Limb (tissue), 2 donors: ENCODE results near the gene HOXA3.

Source experiments
- DNase-seq, 2 donors: peaks; one replicate each; pipeline ENCODE4 v3.0.0-alpha.2; 2016; ENCODE audit errors: extremely low spot score in 2 of 2

Gene HOXA3

DNA sequence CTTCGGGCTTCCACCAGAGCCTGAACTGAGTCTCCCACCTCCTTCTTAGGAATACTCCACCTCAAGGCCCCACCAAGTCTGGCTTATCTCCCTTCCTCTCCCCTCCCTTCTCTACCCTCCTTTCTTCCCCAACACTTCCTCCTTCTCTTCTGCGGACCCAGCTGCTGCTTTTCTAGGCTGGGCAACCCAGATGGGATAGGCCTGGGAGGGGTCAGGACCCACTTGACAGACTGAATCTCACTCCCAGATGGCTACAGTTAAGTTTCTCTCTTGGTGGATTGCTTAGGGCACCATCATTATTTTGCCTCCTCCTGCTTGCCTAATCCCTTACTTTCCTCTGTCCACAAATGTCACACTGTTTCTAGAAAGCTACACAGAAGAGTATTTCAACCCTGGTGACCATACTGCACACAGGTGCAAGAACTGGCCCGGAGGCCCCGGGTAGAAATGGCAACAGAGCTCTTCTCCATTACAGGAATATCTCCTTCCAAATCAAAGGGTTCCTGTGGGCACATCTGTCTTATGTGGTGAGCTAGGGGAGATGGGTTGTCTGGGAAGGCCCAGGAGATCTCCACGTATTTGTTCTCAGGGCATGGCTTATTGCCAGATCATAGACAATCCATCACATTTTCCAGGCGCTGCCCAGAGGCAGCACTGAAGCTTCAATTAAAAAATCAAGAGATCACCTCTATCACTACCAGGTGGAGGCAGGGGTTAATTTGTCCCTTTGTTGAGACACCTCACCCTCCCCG, 37.8 kb upstream of the HOXA3 start:
- peak in 1 of 2 donors; percentile 29 for DNase-seq

DNA sequence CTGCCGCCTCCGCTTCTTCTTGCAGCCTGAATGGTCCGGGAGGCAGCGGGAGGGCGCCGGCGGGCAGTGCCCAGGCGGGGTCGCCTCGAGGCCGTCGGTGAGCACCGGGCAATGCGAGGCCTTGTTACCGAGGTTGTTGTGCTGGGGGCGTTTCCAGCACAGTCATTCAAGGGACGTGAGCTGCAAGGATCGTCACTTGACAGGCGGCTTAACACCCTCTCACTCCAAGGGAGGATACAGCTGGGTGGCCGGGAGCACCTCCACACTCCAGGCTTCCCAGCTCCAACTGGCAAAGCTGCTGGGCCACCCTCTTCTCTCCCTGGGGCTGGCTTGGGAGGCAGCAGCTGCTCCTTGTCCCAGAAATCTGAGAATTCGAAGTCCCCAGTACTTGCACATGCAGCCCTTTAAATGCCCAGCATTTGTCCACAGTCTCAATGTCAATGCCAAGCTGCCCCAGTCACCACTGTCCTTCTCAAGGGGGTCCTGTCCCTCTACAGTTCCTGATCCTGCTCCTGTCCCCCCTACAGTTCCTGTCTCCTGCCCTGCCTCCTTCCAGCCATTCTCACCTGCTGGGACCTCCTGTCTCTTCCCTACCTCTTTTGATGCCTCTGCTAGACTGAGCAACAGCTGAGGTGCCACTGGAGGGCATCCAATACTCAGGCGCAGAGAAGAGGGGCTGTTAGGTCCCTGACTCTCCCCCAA, 37.1 kb upstream of the HOXA3 start:
- DNase-seq = peak in 1 of 2 donors; percentile 53

DNA sequence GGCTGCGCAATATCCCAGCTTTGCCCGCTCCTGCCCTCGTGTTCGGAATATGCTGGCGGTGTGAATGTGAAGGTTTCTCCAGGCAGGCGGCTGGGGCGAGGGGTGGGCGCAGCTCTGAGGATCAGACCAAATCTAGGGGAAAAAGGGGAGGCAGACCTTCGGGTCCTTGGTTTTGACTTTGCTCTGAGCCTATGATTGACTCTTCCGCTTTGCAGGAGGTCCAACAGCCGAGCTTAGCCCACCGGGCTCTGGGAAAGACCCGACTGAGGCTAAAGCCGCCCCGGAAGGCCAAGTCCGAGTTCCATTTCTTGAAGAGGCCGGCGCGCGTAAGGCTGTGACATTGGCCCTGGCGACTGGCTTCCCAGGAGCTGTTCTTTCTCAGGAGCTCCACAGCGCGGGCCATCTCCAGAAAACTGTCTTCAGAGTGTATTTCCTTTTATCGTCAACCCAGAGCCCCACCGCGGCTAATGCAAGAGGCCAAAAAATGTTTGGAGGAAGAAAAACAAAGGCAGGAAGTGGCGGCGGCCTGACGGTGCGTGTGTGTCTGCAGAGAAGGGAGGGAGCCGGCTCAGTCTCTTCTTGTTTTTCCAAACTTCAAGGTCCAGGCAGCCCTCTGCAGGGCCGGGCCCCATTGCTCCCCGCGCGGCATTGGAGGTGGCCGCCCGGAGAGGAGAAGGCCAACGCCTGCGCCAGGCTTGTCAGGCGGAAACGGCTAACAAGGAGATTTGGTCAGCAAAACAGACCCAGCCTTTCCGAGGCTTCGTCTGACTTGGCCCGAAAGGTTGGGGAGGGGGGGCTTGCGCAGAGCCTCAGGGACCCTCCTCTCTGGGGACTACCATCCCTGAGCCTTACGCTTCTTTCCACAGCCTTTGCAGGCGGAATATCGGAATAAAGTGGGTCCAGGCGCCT, 36.3 kb upstream of the HOXA3 start:
- DNase-seq = peak in 1 of 2 donors; percentile 67

DNA sequence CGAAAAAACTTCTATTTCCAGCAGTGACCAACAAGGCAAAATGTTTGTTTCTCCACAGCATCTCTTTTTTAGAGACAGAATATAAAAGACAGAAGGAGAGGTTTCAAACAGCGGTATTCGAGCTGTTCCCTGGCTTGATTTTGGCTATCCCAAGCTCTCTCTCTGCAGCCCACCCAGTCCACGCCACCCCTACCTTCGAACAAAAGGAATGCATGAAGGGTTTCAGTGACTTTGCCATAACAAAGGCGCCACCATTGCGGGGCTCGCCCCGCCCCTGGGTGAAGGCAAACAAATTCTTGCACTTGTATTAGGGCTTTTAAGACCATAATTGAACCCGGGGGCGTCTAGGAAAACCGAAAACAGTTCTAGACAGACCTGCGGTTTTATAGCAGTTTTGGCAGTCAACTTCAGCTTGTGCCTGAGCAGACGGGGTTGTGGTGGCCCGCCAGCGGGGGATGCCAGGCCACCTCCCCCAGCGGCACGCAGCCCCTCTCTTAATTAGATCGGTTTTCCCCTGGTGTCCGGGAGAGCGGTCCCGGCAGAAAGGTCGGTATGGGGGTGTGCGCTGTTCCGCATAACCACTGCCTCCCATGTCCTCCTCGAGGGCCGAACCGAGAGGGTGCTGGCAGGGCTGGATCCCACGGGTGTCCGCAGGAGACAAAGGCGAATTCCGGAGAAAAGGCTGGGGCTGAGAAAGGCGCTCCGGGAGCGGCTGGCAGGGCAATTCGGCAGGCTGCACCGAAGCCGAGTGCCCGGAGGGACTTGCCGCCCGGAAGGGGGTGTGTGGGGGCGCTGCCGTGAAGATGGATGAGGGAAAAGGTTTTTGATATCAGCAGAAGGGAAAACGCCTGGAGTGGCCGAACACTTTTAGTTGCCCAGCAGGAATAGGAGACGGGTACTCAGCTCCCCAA, 35.3 kb upstream of the HOXA3 start:
- peak in 1 of 2 donors; percentile 63 for DNase-seq

DNA sequence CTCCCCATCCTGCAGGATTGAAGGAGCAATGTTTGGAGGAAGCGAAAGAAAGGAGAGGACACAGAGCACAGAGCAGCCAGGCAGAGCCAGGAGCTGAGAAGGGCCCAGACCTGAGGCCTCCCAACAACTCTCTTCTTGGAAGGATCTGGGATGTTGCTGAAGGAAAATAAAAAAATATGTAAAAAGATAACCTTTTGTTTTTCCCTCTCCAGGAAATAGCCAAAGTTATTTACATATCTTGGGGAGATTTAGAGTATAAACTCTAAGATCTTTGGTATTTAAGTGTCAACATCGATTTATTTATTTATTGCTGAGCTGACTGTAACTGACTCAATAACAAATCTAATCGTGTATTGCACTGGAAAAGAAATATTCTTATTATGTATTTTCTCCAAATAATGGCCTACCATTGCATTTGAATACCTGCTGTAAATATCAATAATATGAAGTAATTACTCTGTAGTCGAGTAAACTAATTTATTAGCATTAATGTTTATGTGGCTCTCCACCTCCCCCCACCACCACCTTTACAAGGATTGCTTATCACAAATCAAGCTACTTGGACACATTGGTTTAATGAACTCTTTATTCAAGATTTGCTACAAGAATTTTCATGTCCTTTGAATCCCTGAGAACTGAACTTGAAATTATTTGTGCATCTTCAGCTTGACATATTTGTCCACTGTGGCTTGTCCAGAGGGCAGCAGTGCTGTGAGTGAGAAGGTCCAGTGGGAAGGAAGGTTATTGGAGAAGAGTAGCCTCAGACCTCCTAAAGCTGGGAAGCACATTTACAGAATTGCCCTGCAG, 34.5 kb upstream of the HOXA3 start:
- peak in 1 of 2 donors; percentile 36 for DNase-seq

DNA sequence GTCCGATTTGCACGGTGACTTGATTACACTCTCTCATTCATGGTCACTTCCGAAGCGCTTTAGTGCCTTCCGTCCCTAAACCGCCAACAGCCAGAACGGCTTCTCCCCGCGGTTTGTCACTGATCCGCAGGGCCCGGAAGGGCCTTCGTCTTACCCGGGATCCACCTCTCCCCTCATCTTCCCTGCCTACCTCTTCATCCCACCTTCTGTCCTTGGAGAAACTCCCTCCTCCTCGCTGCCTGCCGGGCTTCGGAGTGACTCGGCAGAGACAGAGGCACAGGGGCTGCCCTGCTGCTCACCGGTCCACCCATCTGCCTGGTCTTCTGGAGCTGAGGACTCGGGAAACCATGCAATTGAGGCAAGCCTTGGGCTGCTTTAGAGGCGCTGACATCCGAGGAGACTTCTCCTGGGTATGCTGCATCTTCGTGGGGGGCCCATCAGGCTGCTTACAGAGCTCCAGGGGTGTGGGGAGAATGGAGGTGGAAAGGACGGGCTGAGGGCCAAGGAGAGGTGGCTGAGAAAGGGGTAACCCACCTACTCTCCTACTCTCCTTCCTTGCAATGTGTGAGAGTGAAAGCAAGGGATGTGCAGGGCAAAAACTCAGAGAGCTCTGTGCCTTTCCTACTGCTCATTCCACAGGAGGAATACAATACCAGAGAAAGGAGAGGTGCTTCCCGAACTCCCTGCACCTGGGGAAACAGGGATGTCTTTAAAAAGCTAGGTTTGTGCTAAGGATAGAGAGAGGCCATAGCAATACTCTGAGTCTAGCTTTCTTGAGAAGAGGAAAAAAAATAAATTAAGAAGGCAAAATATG, 33.7 kb upstream of the HOXA3 start:
- peak in 1 of 2 donors; percentile 53 for DNase-seq

DNA sequence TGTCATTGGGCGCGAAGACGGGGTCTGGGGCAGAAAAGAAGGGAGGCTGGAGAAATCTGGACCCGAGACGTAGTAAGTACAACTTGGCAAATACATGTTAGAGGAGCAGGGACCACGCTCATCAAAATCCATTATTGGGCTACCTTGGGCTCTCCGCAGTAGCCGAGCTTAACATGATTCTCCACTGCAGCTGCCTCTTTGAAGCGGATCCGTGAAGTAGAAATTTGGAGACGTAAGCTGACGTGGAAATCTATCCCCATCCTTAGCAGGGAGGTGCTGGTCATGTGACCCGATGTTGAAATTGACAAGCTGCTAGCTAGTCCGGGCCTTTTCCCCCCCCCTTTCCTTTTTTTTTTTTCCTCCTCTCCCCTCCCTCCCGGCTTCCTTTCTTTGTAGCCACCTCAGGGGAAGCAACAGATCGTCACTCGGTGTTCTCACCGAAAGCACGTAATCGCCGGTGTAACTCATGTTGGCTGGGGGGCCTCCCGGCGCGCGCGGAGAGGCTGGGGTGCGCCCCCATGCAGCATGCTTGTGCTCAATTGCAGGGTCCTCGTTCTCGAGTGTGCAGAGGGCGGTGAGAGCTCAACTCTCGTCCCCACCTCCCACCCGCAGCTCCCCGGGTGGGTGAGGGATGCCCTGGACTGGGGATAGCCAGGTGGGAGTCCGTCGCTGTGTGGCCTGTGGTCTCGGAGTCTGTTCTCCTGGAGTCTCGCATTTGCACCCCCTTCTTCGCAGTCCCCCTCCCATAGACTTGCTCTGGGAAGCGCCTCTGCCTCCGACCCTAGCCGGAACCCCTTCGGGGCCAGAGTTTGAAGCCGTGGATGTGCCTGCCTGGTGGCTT, 32.9 kb upstream of the HOXA3 start, which contains the start of gene HOXA11:
Gene HOXA11 (minus strand): TSS at position 220 of the 841 bp plus-strand sequence. CDS start 88 bp downstream, at position 132.
- peak in 1 of 2 donors; percentile 72 for DNase-seq

DNA sequence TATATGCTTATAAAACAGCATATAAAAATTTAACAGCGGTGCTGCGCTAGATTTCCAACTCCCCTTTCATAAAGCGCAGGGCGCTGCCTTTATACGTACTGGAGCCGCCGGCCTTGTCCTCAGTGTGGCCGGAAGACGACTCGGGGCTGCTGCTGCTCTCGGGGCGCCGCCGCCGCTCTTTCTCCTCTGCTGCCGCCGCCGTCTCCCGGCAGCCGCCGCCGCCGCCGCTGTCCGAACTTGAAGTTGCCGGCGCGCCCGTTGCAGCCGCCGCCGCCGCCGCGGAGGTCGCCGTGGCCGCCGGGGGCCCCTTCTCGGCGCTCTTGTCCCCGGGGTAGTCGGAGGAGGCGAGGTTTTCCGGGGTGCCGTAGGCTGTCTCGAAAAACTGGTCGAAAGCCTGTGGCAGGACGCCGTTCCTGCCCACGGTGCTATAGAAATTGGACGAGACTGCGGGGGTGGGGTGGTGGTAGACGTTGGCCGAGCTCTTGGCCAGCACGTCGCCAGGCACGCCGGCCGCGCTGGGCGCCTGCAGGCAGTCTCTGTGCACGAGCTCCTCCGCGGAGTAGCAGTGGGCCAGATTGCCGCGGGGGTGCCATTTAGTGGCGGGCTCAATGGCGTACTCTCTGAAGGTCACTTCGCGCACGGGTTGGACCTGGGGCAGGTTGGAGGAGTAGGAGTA, 32.1 kb upstream of the HOXA3 start:
- peak in 1 of 2 donors; percentile 69 for DNase-seq

DNA sequence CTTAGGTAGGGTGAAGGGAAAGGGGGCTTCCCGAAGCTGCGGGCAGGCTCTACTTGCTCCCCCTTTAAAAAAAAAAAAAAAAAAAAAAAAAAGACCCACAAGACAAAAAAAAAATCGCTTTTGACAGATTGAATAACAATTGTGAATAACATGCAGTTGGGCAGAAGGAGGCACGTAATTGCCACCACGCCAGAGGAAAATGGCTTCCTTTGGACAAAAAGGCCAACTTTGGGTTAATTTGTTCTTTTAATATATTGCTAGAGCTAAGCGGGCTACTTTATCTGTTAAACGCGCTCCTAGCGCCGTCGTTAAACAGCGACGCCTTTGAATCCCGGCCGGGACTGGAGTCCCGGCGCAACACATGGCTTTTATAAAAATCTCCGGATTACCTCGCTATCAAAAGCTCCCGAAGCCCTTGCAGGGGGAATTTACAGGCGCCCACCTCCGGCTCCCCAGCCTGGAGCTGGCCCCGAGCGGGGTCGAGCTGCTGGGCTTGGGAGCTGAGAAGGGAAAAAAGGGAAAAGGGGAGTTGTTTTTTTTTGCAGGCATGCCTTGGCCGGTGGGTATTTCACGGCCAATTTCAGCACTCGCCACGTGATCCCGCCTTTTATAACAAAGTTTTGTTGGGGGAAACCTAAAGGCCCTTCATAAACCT, 31.4 kb upstream of the HOXA3 start:
- DNase-seq = peak in 1 of 2 donors; percentile 70

DNA sequence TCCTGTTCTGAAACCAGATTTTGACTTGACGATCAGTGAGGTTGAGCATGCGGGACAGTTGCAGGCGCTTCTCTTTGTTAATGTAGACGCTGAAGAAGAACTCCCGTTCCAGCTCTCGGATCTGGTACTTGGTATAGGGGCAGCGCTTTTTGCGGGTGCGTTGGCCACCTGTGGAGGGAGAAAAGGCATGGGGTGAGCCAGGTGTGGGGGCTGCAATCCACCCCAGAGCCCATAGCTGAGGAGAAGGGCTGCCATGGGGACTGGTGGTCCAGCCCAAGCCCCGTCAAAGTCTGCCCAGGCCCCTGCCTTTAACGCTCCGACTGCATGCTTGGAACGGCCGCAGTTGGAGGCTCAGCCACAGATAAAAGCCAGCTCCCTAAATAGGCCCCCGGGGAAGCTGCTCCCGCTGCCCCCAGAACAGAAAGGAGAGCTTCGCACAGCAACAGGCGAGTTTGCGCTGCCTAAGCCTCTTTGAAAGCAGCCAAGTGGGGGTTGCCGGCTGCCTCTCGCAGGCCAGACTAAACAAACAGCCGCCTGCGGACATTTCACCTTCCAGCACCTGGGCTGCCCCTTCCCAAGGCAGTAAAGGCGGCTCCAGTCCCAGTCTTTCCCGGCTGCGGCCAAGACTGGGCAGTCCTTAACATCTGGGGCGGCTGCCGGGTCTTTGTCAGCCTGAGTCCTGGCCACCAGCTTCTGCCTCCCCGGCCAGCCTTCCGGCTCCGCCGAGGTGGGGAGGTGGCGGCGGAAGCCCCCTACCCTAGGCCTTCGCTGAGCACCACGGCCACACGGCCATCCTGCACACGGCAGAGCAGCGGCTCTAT, 30.7 kb upstream of the HOXA3 start:
- DNase-seq = peak in 1 of 2 donors; percentile 62

DNA sequence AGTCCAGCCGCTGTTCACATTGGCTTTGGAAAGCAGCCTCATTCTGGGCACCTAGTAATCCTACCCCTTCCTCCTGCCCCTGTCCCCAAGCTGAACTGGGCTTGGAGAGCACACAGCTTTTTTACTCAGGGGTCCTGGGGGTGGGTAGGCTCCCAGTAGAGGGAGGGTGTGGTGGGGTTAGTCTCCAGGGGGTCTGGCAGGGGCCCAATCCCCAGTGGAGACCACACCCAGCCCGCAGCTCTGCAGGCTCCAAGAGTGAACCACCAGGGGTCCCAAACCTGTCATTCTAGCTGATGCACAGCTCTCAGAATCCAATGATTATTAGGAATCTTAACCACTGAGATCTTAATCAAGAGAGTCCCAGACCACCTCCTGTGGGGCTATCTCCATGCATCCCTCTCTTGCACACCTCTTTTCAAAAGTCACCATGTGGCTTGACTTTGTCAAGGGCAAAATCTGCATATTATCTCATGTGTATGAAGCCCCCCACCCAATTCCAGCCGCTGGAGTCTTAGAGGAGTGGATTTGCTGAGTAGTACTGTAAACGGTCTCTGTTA, 30.0 kb upstream of the HOXA3 start:
- peak in 1 of 2 donors; percentile 46 for DNase-seq

DNA sequence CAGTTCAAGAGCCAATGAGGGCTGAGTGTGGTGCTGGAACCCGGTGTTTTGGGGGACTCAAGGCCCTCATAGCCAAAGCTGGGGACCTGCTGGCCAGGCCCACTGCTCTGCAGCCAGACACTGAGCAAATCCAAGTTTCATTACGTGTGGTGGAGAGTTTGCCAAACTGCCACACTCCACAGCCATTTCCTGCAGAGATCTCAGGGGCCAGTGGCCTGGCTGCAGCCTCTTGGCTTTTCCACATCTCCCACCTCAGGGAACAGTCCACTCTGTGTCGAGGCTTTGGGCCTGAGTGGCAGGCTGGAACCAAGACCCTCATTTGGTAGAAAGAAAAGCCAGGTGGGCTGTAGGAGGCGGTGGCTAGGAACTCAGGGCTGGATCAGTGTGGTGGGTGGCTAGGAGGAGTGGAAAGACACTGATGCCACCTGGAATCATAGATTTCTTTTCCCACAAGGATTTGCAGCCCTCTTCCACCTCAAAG, 29.5 kb upstream of the HOXA3 start:
- peak; percentile 1 to 38 for DNase-seq

DNA sequence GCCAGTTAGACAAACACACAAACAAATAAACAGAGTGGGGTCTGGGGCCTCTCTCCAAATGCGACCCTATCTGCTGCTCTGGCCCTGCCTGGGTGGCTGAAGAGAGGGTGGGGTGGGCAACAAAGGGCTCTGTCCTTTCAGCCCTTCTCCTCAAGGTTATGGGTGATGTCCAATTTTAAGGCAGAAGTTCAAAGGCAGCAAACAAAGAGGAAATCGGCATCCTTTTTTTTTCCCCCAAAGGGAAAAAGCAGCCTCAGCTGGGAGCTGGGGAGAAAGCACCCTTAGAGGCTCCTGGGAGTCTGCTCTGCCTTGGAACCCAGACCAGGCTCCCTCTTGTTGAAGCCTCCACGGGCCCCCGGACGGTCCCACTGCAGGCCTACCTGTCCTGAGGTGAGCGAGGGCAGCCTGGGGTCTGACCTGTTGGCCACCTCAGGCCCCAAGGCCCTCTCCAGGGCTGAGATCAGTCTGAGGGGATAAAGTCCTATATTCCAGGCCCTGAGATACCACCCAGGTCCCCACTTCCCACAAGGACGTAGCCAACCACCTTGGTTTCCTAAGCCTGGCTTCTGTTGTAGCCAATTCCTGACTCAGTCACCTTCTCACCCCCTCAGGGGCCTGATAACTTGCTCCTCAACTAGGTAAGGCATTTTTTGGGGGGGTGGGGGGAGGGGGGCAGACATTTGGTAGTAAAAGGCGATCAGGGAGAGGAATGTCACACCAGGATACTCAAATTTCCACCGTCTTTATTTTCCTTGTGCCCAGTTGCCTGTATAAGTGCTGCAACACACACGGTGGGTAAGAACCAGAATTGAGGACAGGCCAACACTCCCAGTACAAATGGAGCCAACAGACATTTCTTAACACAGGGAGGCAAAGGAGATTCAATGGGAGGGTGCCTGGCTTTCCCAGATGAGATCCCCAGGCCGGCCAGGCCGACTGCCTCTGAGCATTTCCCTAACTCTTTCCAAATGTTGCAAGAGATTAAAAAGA, 28.3 kb upstream of the HOXA3 start:
- peak in 1 of 2 donors; percentile 54 for DNase-seq
